GM19099 (cell line): ENCODE data around the gene FAM186B.

Experiments
- POLR2A ChIP-seq: IDR thresholded peaks from 3 replicates; pipeline ENCODE4 v1.6.1; 2011; ENCODE audit warnings: low read depth; ENCODE audit not compliant: insufficient read length; ENCODE audit errors: extremely low read depth

FAM186B gene

GRCh38 chr12:49626169-49626835 lies 20.9 kb upstream of the FAM186B start:
- no peak for TF ChIP-seq POLR2A

GRCh38 chr12:49624921-49625577 lies 19.6 kb upstream of the FAM186B start:
- no peak for TF ChIP-seq POLR2A

GRCh38 chr12:49623142-49623904 lies 17.9 kb upstream of the FAM186B start, which contains the start of gene PRPF40B:
Gene PRPF40B (plus strand): TSS chr12:49623561. CDS start chr12:49623591, 30 bp downstream.
- peak; percentile 87 for TF ChIP-seq POLR2A

- no peak for TF ChIP-seq POLR2A
Measured at GRCh38 chr12:49622501-49623141, 17.2 kb upstream of the FAM186B start.

GRCh38 chr12:49621651-49622500 lies 16.4 kb upstream of the FAM186B start:
- TF ChIP-seq POLR2A: no peak

GRCh38 chr12:49619286-49619685 lies 13.8 kb upstream of the FAM186B start:
- TF ChIP-seq POLR2A: no peak

- no peak for TF ChIP-seq POLR2A
Measured at GRCh38 chr12:49618576-49618975, 13.1 kb upstream of the FAM186B start.

GRCh38 chr12:49616533-49617219 lies 11.2 kb upstream of the FAM186B start:
- TF ChIP-seq POLR2A: no peak

- TF ChIP-seq POLR2A: no peak
Measured at GRCh38 chr12:49615725-49616124, 10.3 kb upstream of the FAM186B start.

GRCh38 chr12:49612210-49612609 lies 6.8 kb upstream of the FAM186B start:
- TF ChIP-seq POLR2A: no peak

GRCh38 chr12:49609875-49610154 lies 4.4 kb upstream of the FAM186B start:
- no peak for TF ChIP-seq POLR2A

- no peak for TF ChIP-seq POLR2A
Measured at GRCh38 chr12:49609059-49609874, 3.8 kb upstream of the FAM186B start.

GRCh38 chr12:49604856-49605255 lies 583 bp downstream of the FAM186B start:
- TF ChIP-seq POLR2A: no peak

GRCh38 chr12:49603721-49604120 lies 1.7 kb downstream of the FAM186B start:
- TF ChIP-seq POLR2A: no peak

GRCh38 chr12:49599961-49600360 lies 5.5 kb downstream of the FAM186B start:
- no peak for TF ChIP-seq POLR2A
